HCT116 (cell line): ENCODE results near the gene LRRFIP1. TPM values are rescaled to one million over a fixed set of nuclear protein-coding genes. Genes with fewer than 3 reads are reported as not detected.

ENCODE experiments used
- ATAC-seq: fragments of 200-7000 bp; cut with Tn5 transposase; 2 replicates; pipeline ENCODE4 v1.9.1; 2020; ENCODE audit warnings: mild to moderate bottlenecking, moderate library complexity
- BruUV-seq: library from RNA; stranded (reverse); fragments of 400-500 nt; replicated peaks from 2 replicates; lab custom pipeline; 2021; lab: Mats Ljungman, UMichigan
- CTCF ChIA-PET: fragments of 300-600 bp; sonication (Branson Sonifier 250); formaldehyde crosslinking; loops from one replicate; lab custom pipeline; 2021; ENCODE audit warnings: antibody characterized with exemption; lab: Charles Lee
- POLR2A ChIA-PET: fragments of 300-600, 350-600 bp; sonication (Branson Sonifier 250); formaldehyde crosslinking; loops from one replicate; lab custom pipeline; 2021; ENCODE audit warnings: antibody characterized with exemption; lab: Charles Lee
- RAD21 ChIA-PET, 2 experiments: fragments of 300-600 bp; sonication (Branson Sonifier 250); formaldehyde crosslinking; loops; one replicate each; lab custom pipeline; 2023; ENCODE audit warnings: low total read pairs in 2 of 2; ENCODE audit not compliant: uncharacterized antibody in 2 of 2, unreplicated experiment in 2 of 2, low non-redundant PET in 1 of 2; lab: Charles Lee
- DNase-seq: peaks from one replicate; pipeline ENCODE4 v3.0.0-alpha.2; 2010; ENCODE audit warnings: low read depth, low spot score
- H2AFZ ChIP-seq: fragments of 200-600 bp; shearing (Covaris generic), sonication (generic); 2 replicates; pipeline ENCODE4 v1.6.1; 2017; ENCODE audit warnings: low read depth, mixed run types, mixed read lengths, antibody characterized with exemption, low read length; ENCODE audit not compliant: poor library complexity, severe bottlenecking
- H3K27ac ChIP-seq: 2 replicates; pipeline ENCODE4 v1.5.1; 2012; ENCODE audit warnings: low read depth, low read length
- H3K27me3 ChIP-seq: fragments of 200-600 bp; sonication (generic); 2 replicates; pipeline ENCODE4 v1.6.1; 2016; ENCODE audit warnings: mixed run types, low read length, mixed read lengths; ENCODE audit not compliant: insufficient read depth
- H3K36me3 ChIP-seq, 2 experiments: fragments of 200-500 bp in 1 of 2; fragments of 200-600 bp in 1 of 2; sonication (Bioruptor generic) in 1 of 2; sonication (generic) in 1 of 2; 2 replicates each; pipeline versions ENCODE4 v1.5.1 to v1.6.1; 2014 to 2016; ENCODE audit warnings: low read length in 2 of 2, inconsistent platforms in 1 of 2, mixed read lengths in 1 of 2, mixed run types in 1 of 2; ENCODE audit not compliant: insufficient read depth in 2 of 2, control insufficient read depth in 1 of 2
- H3K4me1 ChIP-seq, 2 experiments: fragments of 200-600 bp in 1 of 2; sonication (generic) in 1 of 2; 2 replicates each; pipeline versions ENCODE4 v1.5.1 to v1.6.1; 2012 to 2017; ENCODE audit warnings: low read length in 2 of 2, inconsistent platforms in 1 of 2, mild to moderate bottlenecking in 1 of 2, mixed read lengths in 1 of 2, mixed run types in 1 of 2, moderate library complexity in 1 of 2; ENCODE audit not compliant: insufficient read depth in 2 of 2, control insufficient read depth in 1 of 2
- H3K4me2 ChIP-seq: fragments of 200-600 bp; sonication (generic); 2 replicates; pipeline ENCODE4 v1.6.1; 2017; ENCODE audit warnings: mixed run types, low read length, mixed read lengths
- H3K4me3 ChIP-seq, 2 experiments: fragments of 200-600 bp in 1 of 2; sonication (generic) in 1 of 2; replicated peaks in 1 of 2; 2 replicates each; pipeline ENCODE4 v1.5.1; 2011 to 2016; ENCODE audit warnings: low read length in 2 of 2, control low read depth in 1 of 2, low read depth in 1 of 2, mild to moderate bottlenecking in 1 of 2, mixed read lengths in 1 of 2, mixed run types in 1 of 2
- H3K79me2 ChIP-seq: fragments of 200-600 bp; sonication (generic); 2 replicates; pipeline ENCODE4 v1.6.1; 2017; ENCODE audit warnings: mild to moderate bottlenecking, mixed run types, low read length, moderate library complexity, mixed read lengths; ENCODE audit not compliant: insufficient read depth
- H3K9ac ChIP-seq: fragments of 200-600 bp; sonication (generic); 2 replicates; pipeline ENCODE4 v1.6.1; 2016; ENCODE audit warnings: low read length, mixed read lengths
- H3K9me2 ChIP-seq: fragments of 200-600 bp; sonication (generic), shearing (Covaris generic); 2 replicates; pipeline ENCODE4 v1.6.1; 2017; ENCODE audit warnings: mixed run types, mild to moderate bottlenecking, moderate library complexity; ENCODE audit not compliant: insufficient read depth
- H3K9me3 ChIP-seq, 2 experiments: fragments of 200-500 bp in 1 of 2; fragments of 200-600 bp in 1 of 2; sonication (Bioruptor generic) in 1 of 2; sonication (generic) in 1 of 2; 2 replicates each; pipeline ENCODE4 v1.6.1; 2014 to 2017; ENCODE audit warnings: low read length in 2 of 2, mixed read lengths in 2 of 2, inconsistent platforms in 1 of 2, low read depth in 1 of 2, mild to moderate bottlenecking in 1 of 2, mixed run types in 1 of 2, moderate library complexity in 1 of 2; ENCODE audit not compliant: control insufficient read depth in 1 of 2, insufficient read depth in 1 of 2
- H4K20me1 ChIP-seq: fragments of 200-600 bp; sonication (generic), shearing (Covaris generic); 2 replicates; pipeline ENCODE4 v1.6.1; 2017; ENCODE audit warnings: mixed run types, mild to moderate bottlenecking, moderate library complexity; ENCODE audit not compliant: insufficient read depth
- EGR1 ChIP-seq: IDR thresholded peaks from 2 replicates; pipeline ENCODE4 v1.6.1; 2012; ENCODE audit warnings: low read depth
- EZH2phosphoT487 ChIP-seq: fragments of 200-600 bp; IDR thresholded peaks from 2 replicates; pipeline ENCODE4 v1.6.1; 2018; ENCODE audit warnings: antibody characterized with exemption, borderline replicate concordance
- FOSL1 ChIP-seq: IDR thresholded peaks from 2 replicates; pipeline ENCODE4 v1.6.1; 2012; ENCODE audit warnings: low read depth
- JUND ChIP-seq: IDR thresholded peaks from 2 replicates; pipeline ENCODE4 v1.6.1; 2012
- POLR2A ChIP-seq: IDR thresholded peaks from 2 replicates; pipeline ENCODE4 v1.7.0; 2011; ENCODE audit warnings: borderline replicate concordance; ENCODE audit not compliant: insufficient read depth, insufficient read length; ENCODE audit errors: extremely low read depth
- SIN3A ChIP-seq: IDR thresholded peaks from 2 replicates; pipeline ENCODE4 v1.6.1; 2012; ENCODE audit warnings: low read depth
- SP1 ChIP-seq: IDR thresholded peaks from 2 replicates; pipeline ENCODE4 v1.6.1; 2012; ENCODE audit warnings: low read depth
- SRF ChIP-seq: IDR thresholded peaks from 2 replicates; pipeline ENCODE4 v1.6.1; 2012; ENCODE audit warnings: low read depth
- TCF7L2 ChIP-seq: IDR thresholded peaks from 2 replicates; pipeline ENCODE4 v1.7.0; 2011; ENCODE audit warnings: borderline replicate concordance, inconsistent platforms; ENCODE audit not compliant: insufficient read depth, insufficient read length; ENCODE audit errors: extremely low read depth
- YY1 ChIP-seq: IDR thresholded peaks from 2 replicates; pipeline ENCODE4 v1.6.1; 2011; ENCODE audit warnings: low read length, low read depth, moderate library complexity, mild to moderate bottlenecking; ENCODE audit not compliant: insufficient replicate concordance; ENCODE audit errors: extremely low read depth
- ZFX ChIP-seq: fragments of 450-650 bp; IDR thresholded peaks from 2 replicates; pipeline ENCODE4 v1.6.1; 2017
- ZNF274 ChIP-seq: fragments of 200-500 bp; sonication (Bioruptor generic); IDR thresholded peaks from 2 replicates; pipeline ENCODE4 v1.6.1; 2014; ENCODE audit warnings: mild to moderate bottlenecking, low read depth, low read length, inconsistent platforms
- intact Hi-C: fragments of 100-400 bp; cut with micrococcal nuclease; formaldehyde crosslinking; loops from 2 replicates; pipeline ENCODE4 v1.10.0; 2022
- total RNA-seq: library from RNA; stranded (reverse); gene quantifications from one replicate; pipeline ENCODE4 v1.2.1, GENCODE V29; 2021; ENCODE audit not compliant: unreplicated experiment
- TF ChIP-seq, protein P1 (sequence below): IDR thresholded peaks from 2 replicates; pipeline ENCODE4 v1.6.1; 2012
- TF ChIP-seq, protein P2 (sequence below): IDR thresholded peaks from 2 replicates; pipeline ENCODE4 v1.6.1; 2011; ENCODE audit warnings: mild to moderate bottlenecking, low read length, moderate library complexity; ENCODE audit not compliant: insufficient replicate concordance; ENCODE audit errors: extremely low read depth
- TF ChIP-seq, protein P3 (sequence below), 3 experiments: fragments of 200-600 bp in 1 of 3; sonication (generic) in 1 of 3; IDR thresholded peaks in 2 of 3; conservative IDR thresholded peaks in 1 of 3; 2 replicates each; pipeline ENCODE4 v1.5.1; 2012 to 2017; ENCODE audit warnings: low read depth in 2 of 3, low read length in 2 of 3, antibody characterized with exemption in 1 of 3, borderline replicate concordance in 1 of 3, control low read depth in 1 of 3, mild to moderate bottlenecking in 1 of 3, mixed read lengths in 1 of 3, mixed run types in 1 of 3, moderate library complexity in 1 of 3; ENCODE audit not compliant: insufficient read depth in 1 of 3
- TF ChIP-seq, protein P4 (sequence below): IDR thresholded peaks from 2 replicates; pipeline ENCODE4 v1.6.1; 2012

Gene LRRFIP1
- total RNA-seq, 1 experiment from 2014 or later = 76.9 TPM

DNA sequence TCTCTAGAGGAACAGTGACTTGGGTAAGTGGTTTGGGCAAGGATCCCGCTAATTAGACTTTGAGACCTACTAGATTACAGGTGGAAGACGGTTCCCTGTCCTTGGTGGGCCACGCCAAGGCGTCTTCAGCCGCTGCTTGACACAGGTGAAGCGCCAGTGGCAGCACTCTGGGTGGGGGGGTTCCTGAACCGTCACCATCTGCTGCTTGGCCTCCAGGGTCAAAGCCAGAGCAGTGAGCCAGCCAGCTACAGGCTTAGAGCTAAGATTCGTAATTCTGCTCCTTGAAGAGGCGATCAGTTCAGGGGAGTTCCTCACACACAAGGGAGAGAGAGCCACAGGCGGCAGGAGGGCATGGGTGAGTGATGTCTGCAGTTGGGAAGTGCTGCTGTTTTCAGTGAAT, 131.8 kb downstream of the LRRFIP1 start:
- no peak for DNase-seq
- Histone ChIP-seq H3K9ac (no peak overlapping the region), H3K4me2 (no peak overlapping the region), H4K20me1 (no peaks in the 10 kb centered on the region; the same call in 1 of the 2 replicates), H2AFZ (no peak overlapping the region), H3K9me2 (no peaks in the 10 kb centered on the region), H3K27me3 (no peaks in the 10 kb centered on the region), H3K9me3 (no peaks in the 10 kb centered on the region), H3K4me1 (no peaks in the 10 kb centered on the region), H3K79me2 (no peaks in the 10 kb centered on the region), H3K36me3 (peaks cover 28 to 38% of the 10 kb centered on the region in 2 experiments; a peak in 3 of 4 replicates), H3K4me3 (no peak overlapping the region), H3K27ac (no peak overlapping the region)
- intact Hi-C loops = no loop called here
- ChIA-PET POLR2A (no interaction called here), RAD21 (no interaction called here), CTCF (no interaction called here)
- TF ChIP-seq, protein P1, sequence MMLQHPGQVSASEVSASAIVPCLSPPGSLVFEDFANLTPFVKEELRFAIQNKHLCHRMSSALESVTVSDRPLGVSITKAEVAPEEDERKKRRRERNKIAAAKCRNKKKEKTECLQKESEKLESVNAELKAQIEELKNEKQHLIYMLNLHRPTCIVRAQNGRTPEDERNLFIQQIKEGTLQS = no peak
- TF ChIP-seq ZNF274 = no peak
- no peak for TF ChIP-seq JUND
- no peak for TF ChIP-seq YY1
- TF ChIP-seq, protein P2, sequence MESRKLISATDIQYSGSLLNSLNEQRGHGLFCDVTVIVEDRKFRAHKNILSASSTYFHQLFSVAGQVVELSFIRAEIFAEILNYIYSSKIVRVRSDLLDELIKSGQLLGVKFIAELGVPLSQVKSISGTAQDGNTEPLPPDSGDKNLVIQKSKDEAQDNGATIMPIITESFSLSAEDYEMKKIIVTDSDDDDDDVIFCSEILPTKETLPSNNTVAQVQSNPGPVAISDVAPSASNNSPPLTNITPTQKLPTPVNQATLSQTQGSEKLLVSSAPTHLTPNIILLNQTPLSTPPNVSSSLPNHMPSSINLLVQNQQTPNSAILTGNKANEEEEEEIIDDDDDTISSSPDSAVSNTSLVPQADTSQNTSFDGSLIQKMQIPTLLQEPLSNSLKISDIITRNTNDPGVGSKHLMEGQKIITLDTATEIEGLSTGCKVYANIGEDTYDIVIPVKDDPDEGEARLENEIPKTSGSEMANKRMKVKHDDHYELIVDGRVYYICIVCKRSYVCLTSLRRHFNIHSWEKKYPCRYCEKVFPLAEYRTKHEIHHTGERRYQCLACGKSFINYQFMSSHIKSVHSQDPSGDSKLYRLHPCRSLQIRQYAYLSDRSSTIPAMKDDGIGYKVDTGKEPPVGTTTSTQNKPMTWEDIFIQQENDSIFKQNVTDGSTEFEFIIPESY = no peak
- no peak for TF ChIP-seq EGR1
- TF ChIP-seq POLR2A = no peak
- no peak for TF ChIP-seq EZH2phosphoT487
- TF ChIP-seq FOSL1 = no peak
- TF ChIP-seq SP1 = no peak
- TF ChIP-seq, protein P3, sequence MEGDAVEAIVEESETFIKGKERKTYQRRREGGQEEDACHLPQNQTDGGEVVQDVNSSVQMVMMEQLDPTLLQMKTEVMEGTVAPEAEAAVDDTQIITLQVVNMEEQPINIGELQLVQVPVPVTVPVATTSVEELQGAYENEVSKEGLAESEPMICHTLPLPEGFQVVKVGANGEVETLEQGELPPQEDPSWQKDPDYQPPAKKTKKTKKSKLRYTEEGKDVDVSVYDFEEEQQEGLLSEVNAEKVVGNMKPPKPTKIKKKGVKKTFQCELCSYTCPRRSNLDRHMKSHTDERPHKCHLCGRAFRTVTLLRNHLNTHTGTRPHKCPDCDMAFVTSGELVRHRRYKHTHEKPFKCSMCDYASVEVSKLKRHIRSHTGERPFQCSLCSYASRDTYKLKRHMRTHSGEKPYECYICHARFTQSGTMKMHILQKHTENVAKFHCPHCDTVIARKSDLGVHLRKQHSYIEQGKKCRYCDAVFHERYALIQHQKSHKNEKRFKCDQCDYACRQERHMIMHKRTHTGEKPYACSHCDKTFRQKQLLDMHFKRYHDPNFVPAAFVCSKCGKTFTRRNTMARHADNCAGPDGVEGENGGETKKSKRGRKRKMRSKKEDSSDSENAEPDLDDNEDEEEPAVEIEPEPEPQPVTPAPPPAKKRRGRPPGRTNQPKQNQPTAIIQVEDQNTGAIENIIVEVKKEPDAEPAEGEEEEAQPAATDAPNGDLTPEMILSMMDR (IDR thresholded peaks at IDR 0.05 in 2 of 3, conservative IDR thresholded peaks at IDR 0.05 in 1 of 3; ENCODE audit: borderline replicate concordance in 1 of 3, insufficient read depth in 1 of 3, low read depth in 2 of 3, low read length in 2 of 3) = no peak
- no peak for TF ChIP-seq SRF
- TF ChIP-seq ZFX = no peak
- TF ChIP-seq TCF7L2 = no peak
- TF ChIP-seq, protein P4, sequence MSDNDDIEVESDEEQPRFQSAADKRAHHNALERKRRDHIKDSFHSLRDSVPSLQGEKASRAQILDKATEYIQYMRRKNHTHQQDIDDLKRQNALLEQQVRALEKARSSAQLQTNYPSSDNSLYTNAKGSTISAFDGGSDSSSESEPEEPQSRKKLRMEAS = no peak
- TF ChIP-seq SIN3A = no peak
- no peak for ATAC-seq
- no TSS peak for BruUV-seq
